Glutamatergic neuron (in vitro differentiated cells): ENCODE measurements around the gene C1QTNF5. TPM values are rescaled to one million over a fixed set of nuclear protein-coding genes. Genes with fewer than 3 reads are reported as not detected.

Experiments used
- DNase-seq: peaks from one replicate; pipeline ENCODE4 v3.0.0; 2022
- H3K27ac Mint-ChIP-seq: one replicate; pipeline ENCODE4 v1.8.0; 2020; ENCODE audit warnings: mild to moderate bottlenecking, mixed read lengths, inconsistent platforms; ENCODE audit not compliant: unreplicated experiment
- H3K27me3 Mint-ChIP-seq: one replicate; pipeline ENCODE4 v1.8.0; 2020; ENCODE audit warnings: mild to moderate bottlenecking, moderate library complexity, mixed read lengths, inconsistent platforms; ENCODE audit not compliant: unreplicated experiment
- H3K36me3 Mint-ChIP-seq: one replicate; pipeline ENCODE4 v1.8.0; 2020; ENCODE audit warnings: mild to moderate bottlenecking, mixed read lengths, inconsistent platforms; ENCODE audit not compliant: unreplicated experiment
- H3K4me1 Mint-ChIP-seq: one replicate; pipeline ENCODE4 v1.8.0; 2020; ENCODE audit warnings: mild to moderate bottlenecking, low read depth, mixed read lengths, inconsistent platforms; ENCODE audit not compliant: unreplicated experiment
- H3K4me3 Mint-ChIP-seq: one replicate; pipeline ENCODE4 v1.8.0; 2020; ENCODE audit warnings: mild to moderate bottlenecking, mixed read lengths, inconsistent platforms; ENCODE audit not compliant: unreplicated experiment
- H3K9me3 Mint-ChIP-seq: one replicate; pipeline ENCODE4 v1.8.0; 2020; ENCODE audit warnings: mild to moderate bottlenecking, moderate library complexity, mixed read lengths, inconsistent platforms; ENCODE audit not compliant: unreplicated experiment
- CTCF ChIP-seq: fragments of 200-600 bp; sonication (generic); IDR thresholded peaks from one replicate; pipeline ENCODE4 v1.5.0; 2021; ENCODE audit not compliant: partially characterized antibody, unreplicated experiment
- total RNA-seq: library from RNA; stranded (reverse); fragmentation: NEBNext Ultra II Directional; extraction: Animal tissue kit (Norgen Biotek cat#: 25700); gene quantifications from one replicate; pipeline ENCODE4 v1.2.1, GENCODE V29; 2021; ENCODE audit not compliant: unreplicated experiment

The C1QTNF5 gene
- total RNA-seq, 1 donor from 2014 or later, result 0.32 TPM

GRCh38 chr11:119330237-119330636 is 10.4 kb downstream of the C1QTNF5 start:
- Mint-ChIP-seq H3K9me3 (peaks cover 2% of the 10 kb centered on the region), H3K27ac (no peak overlapping the region), H3K4me1 (peaks cover 5% of the 10 kb centered on the region), H3K4me3 (no peak overlapping the region), H3K36me3 (no peaks in the 10 kb centered on the region), H3K27me3 (peaks cover 2% of the 10 kb centered on the region)
- DNase-seq, result no peak
- TF ChIP-seq CTCF, result no peak

- H3K27ac Mint-ChIP-seq, result no peak overlapping the region
Observed at GRCh38 chr11:119329320-119329719, 11.4 kb downstream of the C1QTNF5 start.

GRCh38 chr11:119324189-119324588 is 16.5 kb downstream of the C1QTNF5 start:
- no peak overlapping the region for H3K4me3 Mint-ChIP-seq

More at GRCh38 chr11:119329320-119329719, 11.4 kb downstream of the C1QTNF5 start:
- no peak for TF ChIP-seq CTCF
- Mint-ChIP-seq H3K27me3 (peaks cover 2% of the 10 kb centered on the region), H3K9me3 (peaks cover 1% of the 10 kb centered on the region), H3K4me1 (no peaks in the 10 kb centered on the region), H3K36me3 (no peaks in the 10 kb centered on the region), H3K4me3 (no peak overlapping the region)
- DNase-seq, result no peak

GRCh38 chr11:119323532-119324033 is 17.1 kb downstream of the C1QTNF5 start:
- H3K27ac Mint-ChIP-seq, result no peak overlapping the region
- no peak overlapping the region for H3K4me3 Mint-ChIP-seq
- H3K36me3 Mint-ChIP-seq, result no peaks in the 10 kb centered on the region

More at GRCh38 chr11:119324189-119324588, 16.5 kb downstream of the C1QTNF5 start:
- Mint-ChIP-seq H3K27me3 (no peaks in the 10 kb centered on the region), H3K27ac (no peak overlapping the region), H3K9me3 (peaks cover 1% of the 10 kb centered on the region), H3K36me3 (no peaks in the 10 kb centered on the region), H3K4me1 (peaks cover 3% of the 10 kb centered on the region)
- no peak for TF ChIP-seq CTCF
- DNase-seq, result no peak

More at GRCh38 chr11:119323532-119324033, 17.1 kb downstream of the C1QTNF5 start:
- TF ChIP-seq CTCF, result peak; percentile 90
- Mint-ChIP-seq H3K9me3 (peaks cover 1% of the 10 kb centered on the region), H3K4me1 (peaks cover 7% of the 10 kb centered on the region), H3K27me3 (no peaks in the 10 kb centered on the region)
- DNase-seq, result peak; percentile 86
